ENCODE results near the gene B3GNT2.

B3GNT2 gene

GRCh38 chr2:62187246-62187645 lies 8.7 kb upstream of the B3GNT2 start:
- Histone ChIP-seq H3K4me3 (replicated peaks; ENCODE audit: insufficient read depth, low read length) (no peak overlapping the region), H3K27me3 (ENCODE audit: insufficient read depth, poor library complexity, severe bottlenecking) (no peaks in the 10 kb centered on the region), H3K27ac (replicated peaks) (no peak overlapping the region; the same call in 1 of the 2 replicates)
- no peak for DNase-seq (ENCODE audit: low read depth in 1 of 2, low spot score in 1 of 2)
- no peak for TF ChIP-seq POLR2AphosphoS5 (IDR thresholded peaks at IDR 0.05; ENCODE audit: low read depth)
- no peak for TF ChIP-seq GABPA (IDR thresholded peaks at IDR 0.05; ENCODE audit: low read depth)
- TF ChIP-seq SPI1 (IDR thresholded peaks at IDR 0.05; ENCODE audit: borderline replicate concordance, low read depth): no peak
- TF ChIP-seq CTCF (IDR thresholded peaks at IDR 0.05; ENCODE audit: insufficient read depth, low read length): no peak
- no peak for TF ChIP-seq REST (IDR thresholded peaks at IDR 0.05; ENCODE audit: insufficient replicate concordance, low read depth)

GRCh38 chr2:62188416-62188815 lies 7.5 kb upstream of the B3GNT2 start:
- TF ChIP-seq CTCF (IDR thresholded peaks at IDR 0.05; ENCODE audit: insufficient read depth, low read length): no peak
- TF ChIP-seq GABPA (IDR thresholded peaks at IDR 0.05; ENCODE audit: low read depth): no peak
- no peak for TF ChIP-seq SPI1 (IDR thresholded peaks at IDR 0.05; ENCODE audit: borderline replicate concordance, low read depth)
- no peak for TF ChIP-seq REST (IDR thresholded peaks at IDR 0.05; ENCODE audit: insufficient replicate concordance, low read depth)
- no peak for TF ChIP-seq POLR2AphosphoS5 (IDR thresholded peaks at IDR 0.05; ENCODE audit: low read depth)
- H3K27ac ChIP-seq (replicated peaks): no peak overlapping the region

GRCh38 chr2:62189196-62189595 lies 6.7 kb upstream of the B3GNT2 start:
- H3K27ac ChIP-seq (replicated peaks): no peak overlapping the region
- TF ChIP-seq SPI1 (IDR thresholded peaks at IDR 0.05; ENCODE audit: borderline replicate concordance, low read depth): no peak
- TF ChIP-seq POLR2AphosphoS5 (IDR thresholded peaks at IDR 0.05; ENCODE audit: low read depth): no peak
- no peak for TF ChIP-seq GABPA (IDR thresholded peaks at IDR 0.05; ENCODE audit: low read depth)
- TF ChIP-seq CTCF (IDR thresholded peaks at IDR 0.05; ENCODE audit: insufficient read depth, low read length): no peak
- no peak for TF ChIP-seq REST (IDR thresholded peaks at IDR 0.05; ENCODE audit: insufficient replicate concordance, low read depth)
- H3K27me3 ChIP-seq (ENCODE audit: insufficient read depth, poor library complexity, severe bottlenecking): no peaks in the 10 kb centered on the region
- no peak for DNase-seq (ENCODE audit: low read depth in 1 of 2, low spot score in 1 of 2)
- no peak overlapping the region for H3K4me3 ChIP-seq (replicated peaks; ENCODE audit: insufficient read depth, low read length)

More at GRCh38 chr2:62188416-62188815, 7.5 kb upstream of the B3GNT2 start:
- H3K4me3 ChIP-seq (replicated peaks; ENCODE audit: insufficient read depth, low read length): no peak overlapping the region
- H3K27me3 ChIP-seq (ENCODE audit: insufficient read depth, poor library complexity, severe bottlenecking): no peaks in the 10 kb centered on the region
- no peak for DNase-seq (ENCODE audit: low read depth in 1 of 2, low spot score in 1 of 2)
